ENCODE measurements around the gene PDGFB. TPM values are rescaled to one million over a fixed set of nuclear protein-coding genes. Genes with fewer than 3 reads are reported as not detected.

Gene PDGFB
- total and polyA plus RNA-seq, 2 experiments from 2014 or later: 2.2 to 8.0 TPM

DNA sequence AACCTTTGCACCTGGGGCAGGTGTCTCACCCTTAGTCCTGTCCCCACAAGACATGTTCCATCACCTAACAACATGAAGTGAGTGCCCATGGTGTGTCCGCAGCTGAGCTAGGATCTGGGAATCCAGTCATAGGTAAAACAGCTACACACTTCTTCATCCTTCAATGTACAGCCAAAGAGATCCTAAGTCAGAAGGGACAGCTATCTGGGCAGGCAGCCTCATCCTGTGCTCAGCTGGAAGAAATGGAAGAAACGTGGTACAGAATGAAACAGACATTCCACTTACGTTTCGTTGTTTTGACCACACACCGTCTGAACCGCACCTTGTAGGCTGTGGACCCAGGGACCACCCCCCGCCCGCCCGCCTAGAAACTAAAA, 30.8 kb downstream of the PDGFB start:
- Mint-ChIP-seq H3K27ac (peak overlapping the region; percentile 96), H3K4me3 (peak overlapping the region; percentile 50), H3K9me3 (peaks cover 13% of the 10 kb centered on the region), H3K27me3 (ENCODE audit: insufficient read depth, low read depth, poor library complexity) (peaks cover 14% of the 10 kb centered on the region), H3K4me1 (peaks cover 32% of the 10 kb centered on the region), H3K36me3 (ENCODE audit: low read depth) (peaks cover 8% of the 10 kb centered on the region; the same call in 2 of the 3 replicates)
- peak overlapping the region; percentile 94 for H3K27ac ChIP-seq (ENCODE audit: low read depth)
- no peaks in the 10 kb centered on the region for H3K79me2 ChIP-seq (replicated peaks; ENCODE audit: insufficient read depth)
- peak overlapping the region; percentile 38 for H3K4me3 ChIP-seq
- H3K27me3 ChIP-seq (ENCODE audit: insufficient read depth): no peaks in the 10 kb centered on the region
- no peaks in the 10 kb centered on the region for H3K9me2 ChIP-seq (ENCODE audit: insufficient read depth)
- no peak overlapping the region for H2AFZ ChIP-seq
- H3K36me3 ChIP-seq (ENCODE audit: insufficient read depth): no peaks in the 10 kb centered on the region
- TF ChIP-seq NANOG (IDR thresholded peaks at IDR 0.05; ENCODE audit: borderline replicate concordance) (no peak), CREB1 (CRISPR knock-in tag; IDR thresholded peaks at IDR 0.05; ENCODE audit: low read depth) (no peak), EZH2phosphoT487 (IDR thresholded peaks at IDR 0.05; ENCODE audit: unreplicated experiment) (no peak), POLR2AphosphoS5 (IDR thresholded peaks at IDR 0.05; ENCODE audit: low read depth) (no peak; the same call in 1 of the 2 replicates), STAT1 (IDR thresholded peaks at IDR 0.05; ENCODE audit: unreplicated experiment) (no peak), ZNF114 (CRISPR knock-in tag; IDR thresholded peaks at IDR 0.05) (no peak), ZNF331 (CRISPR knock-in tag; IDR thresholded peaks at IDR 0.05; ENCODE audit: low read depth) (no peak), EZH2 (IDR thresholded peaks at IDR 0.05; ENCODE audit: low read depth, unreplicated experiment) (no peak), JUNB (IDR thresholded peaks at IDR 0.05; ENCODE audit: unreplicated experiment) (no peak)
- TF ChIP-seq, protein P1, sequence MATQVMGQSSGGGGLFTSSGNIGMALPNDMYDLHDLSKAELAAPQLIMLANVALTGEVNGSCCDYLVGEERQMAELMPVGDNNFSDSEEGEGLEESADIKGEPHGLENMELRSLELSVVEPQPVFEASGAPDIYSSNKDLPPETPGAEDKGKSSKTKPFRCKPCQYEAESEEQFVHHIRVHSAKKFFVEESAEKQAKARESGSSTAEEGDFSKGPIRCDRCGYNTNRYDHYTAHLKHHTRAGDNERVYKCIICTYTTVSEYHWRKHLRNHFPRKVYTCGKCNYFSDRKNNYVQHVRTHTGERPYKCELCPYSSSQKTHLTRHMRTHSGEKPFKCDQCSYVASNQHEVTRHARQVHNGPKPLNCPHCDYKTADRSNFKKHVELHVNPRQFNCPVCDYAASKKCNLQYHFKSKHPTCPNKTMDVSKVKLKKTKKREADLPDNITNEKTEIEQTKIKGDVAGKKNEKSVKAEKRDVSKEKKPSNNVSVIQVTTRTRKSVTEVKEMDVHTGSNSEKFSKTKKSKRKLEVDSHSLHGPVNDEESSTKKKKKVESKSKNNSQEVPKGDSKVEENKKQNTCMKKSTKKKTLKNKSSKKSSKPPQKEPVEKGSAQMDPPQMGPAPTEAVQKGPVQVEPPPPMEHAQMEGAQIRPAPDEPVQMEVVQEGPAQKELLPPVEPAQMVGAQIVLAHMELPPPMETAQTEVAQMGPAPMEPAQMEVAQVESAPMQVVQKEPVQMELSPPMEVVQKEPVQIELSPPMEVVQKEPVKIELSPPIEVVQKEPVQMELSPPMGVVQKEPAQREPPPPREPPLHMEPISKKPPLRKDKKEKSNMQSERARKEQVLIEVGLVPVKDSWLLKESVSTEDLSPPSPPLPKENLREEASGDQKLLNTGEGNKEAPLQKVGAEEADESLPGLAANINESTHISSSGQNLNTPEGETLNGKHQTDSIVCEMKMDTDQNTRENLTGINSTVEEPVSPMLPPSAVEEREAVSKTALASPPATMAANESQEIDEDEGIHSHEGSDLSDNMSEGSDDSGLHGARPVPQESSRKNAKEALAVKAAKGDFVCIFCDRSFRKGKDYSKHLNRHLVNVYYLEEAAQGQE (IDR thresholded peaks at IDR 0.05; ENCODE audit: unreplicated experiment): no peak
- TF ChIP-seq, protein P2, sequence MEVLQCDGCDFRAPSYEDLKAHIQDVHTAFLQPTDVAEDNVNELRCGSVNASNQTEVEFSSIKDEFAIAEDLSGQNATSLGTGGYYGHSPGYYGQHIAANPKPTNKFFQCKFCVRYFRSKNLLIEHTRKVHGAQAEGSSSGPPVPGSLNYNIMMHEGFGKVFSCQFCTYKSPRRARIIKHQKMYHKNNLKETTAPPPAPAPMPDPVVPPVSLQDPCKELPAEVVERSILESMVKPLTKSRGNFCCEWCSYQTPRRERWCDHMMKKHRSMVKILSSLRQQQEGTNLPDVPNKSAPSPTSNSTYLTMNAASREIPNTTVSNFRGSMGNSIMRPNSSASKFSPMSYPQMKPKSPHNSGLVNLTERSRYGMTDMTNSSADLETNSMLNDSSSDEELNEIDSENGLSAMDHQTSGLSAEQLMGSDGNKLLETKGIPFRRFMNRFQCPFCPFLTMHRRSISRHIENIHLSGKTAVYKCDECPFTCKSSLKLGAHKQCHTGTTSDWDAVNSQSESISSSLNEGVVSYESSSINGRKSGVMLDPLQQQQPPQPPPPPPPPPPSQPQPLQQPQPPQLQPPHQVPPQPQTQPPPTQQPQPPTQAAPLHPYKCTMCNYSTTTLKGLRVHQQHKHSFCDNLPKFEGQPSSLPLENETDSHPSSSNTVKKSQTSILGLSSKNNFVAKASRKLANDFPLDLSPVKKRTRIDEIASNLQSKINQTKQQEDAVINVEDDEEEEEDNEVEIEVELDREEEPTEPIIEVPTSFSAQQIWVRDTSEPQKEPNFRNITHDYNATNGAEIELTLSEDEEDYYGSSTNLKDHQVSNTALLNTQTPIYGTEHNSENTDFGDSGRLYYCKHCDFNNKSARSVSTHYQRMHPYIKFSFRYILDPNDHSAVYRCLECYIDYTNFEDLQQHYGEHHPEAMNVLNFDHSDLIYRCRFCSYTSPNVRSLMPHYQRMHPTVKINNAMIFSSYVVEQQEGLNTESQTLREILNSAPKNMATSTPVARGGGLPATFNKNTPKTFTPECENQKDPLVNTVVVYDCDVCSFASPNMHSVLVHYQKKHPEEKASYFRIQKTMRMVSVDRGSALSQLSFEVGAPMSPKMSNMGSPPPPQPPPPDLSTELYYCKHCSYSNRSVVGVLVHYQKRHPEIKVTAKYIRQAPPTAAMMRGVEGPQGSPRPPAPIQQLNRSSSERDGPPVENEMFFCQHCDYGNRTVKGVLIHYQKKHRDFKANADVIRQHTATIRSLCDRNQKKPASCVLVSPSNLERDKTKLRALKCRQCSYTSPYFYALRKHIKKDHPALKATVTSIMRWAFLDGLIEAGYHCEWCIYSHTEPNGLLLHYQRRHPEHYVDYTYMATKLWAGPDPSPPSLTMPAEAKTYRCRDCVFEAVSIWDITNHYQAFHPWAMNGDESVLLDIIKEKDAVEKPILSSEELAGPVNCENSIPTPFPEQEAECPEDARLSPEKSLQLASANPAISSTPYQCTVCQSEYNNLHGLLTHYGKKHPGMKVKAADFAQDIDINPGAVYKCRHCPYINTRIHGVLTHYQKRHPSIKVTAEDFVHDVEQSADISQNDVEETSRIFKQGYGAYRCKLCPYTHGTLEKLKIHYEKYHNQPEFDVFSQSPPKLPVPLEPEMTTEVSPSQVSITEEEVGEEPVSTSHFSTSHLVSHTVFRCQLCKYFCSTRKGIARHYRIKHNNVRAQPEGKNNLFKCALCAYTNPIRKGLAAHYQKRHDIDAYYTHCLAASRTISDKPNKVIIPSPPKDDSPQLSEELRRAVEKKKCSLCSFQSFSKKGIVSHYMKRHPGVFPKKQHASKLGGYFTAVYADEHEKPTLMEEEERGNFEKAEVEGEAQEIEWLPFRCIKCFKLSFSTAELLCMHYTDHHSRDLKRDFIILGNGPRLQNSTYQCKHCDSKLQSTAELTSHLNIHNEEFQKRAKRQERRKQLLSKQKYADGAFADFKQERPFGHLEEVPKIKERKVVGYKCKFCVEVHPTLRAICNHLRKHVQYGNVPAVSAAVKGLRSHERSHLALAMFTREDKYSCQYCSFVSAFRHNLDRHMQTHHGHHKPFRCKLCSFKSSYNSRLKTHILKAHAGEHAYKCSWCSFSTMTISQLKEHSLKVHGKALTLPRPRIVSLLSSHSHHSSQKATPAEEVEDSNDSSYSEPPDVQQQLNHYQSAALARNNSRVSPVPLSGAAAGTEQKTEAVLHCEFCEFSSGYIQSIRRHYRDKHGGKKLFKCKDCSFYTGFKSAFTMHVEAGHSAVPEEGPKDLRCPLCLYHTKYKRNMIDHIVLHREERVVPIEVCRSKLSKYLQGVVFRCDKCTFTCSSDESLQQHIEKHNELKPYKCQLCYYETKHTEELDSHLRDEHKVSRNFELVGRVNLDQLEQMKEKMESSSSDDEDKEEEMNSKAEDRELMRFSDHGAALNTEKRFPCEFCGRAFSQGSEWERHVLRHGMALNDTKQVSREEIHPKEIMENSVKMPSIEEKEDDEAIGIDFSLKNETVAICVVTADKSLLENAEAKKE (CRISPR knock-in tag; IDR thresholded peaks at IDR 0.05): no peak
- TF ChIP-seq, protein P3, sequence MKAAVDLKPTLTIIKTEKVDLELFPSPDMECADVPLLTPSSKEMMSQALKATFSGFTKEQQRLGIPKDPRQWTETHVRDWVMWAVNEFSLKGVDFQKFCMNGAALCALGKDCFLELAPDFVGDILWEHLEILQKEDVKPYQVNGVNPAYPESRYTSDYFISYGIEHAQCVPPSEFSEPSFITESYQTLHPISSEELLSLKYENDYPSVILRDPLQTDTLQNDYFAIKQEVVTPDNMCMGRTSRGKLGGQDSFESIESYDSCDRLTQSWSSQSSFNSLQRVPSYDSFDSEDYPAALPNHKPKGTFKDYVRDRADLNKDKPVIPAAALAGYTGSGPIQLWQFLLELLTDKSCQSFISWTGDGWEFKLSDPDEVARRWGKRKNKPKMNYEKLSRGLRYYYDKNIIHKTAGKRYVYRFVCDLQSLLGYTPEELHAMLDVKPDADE (IDR thresholded peaks at IDR 0.05): no peak
- TF ChIP-seq, protein P4, sequence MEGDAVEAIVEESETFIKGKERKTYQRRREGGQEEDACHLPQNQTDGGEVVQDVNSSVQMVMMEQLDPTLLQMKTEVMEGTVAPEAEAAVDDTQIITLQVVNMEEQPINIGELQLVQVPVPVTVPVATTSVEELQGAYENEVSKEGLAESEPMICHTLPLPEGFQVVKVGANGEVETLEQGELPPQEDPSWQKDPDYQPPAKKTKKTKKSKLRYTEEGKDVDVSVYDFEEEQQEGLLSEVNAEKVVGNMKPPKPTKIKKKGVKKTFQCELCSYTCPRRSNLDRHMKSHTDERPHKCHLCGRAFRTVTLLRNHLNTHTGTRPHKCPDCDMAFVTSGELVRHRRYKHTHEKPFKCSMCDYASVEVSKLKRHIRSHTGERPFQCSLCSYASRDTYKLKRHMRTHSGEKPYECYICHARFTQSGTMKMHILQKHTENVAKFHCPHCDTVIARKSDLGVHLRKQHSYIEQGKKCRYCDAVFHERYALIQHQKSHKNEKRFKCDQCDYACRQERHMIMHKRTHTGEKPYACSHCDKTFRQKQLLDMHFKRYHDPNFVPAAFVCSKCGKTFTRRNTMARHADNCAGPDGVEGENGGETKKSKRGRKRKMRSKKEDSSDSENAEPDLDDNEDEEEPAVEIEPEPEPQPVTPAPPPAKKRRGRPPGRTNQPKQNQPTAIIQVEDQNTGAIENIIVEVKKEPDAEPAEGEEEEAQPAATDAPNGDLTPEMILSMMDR (conservative IDR thresholded peaks at IDR 0.05; ENCODE audit: low read depth in 2 of 2): no peak
- H3F3A ChIP-seq (replicated peaks; ENCODE audit: low read depth): peaks cover 13% of the 10 kb centered on the region
- no peak for DNase-seq (ENCODE audit: low spot score)
- peaks cover 26% of the 10 kb centered on the region for H3K4me1 ChIP-seq (ENCODE audit: insufficient read depth)
- peak overlapping the region; percentile 69 for H3K4me2 ChIP-seq
- H4K20me1 ChIP-seq (replicated peaks; ENCODE audit: insufficient read depth): no peaks in the 10 kb centered on the region
- ATAC-seq: no peak; the same call in 2 of the 3 replicates

Measured in GM23338 (cell line).